GM13976 (cell line): Measurements from ENCODE around the gene PTOV1.

Experiments used
- DNase-seq: peaks from one replicate; pipeline ENCODE4 v3.0.0; 2012; ENCODE audit warnings: low spot score
- in situ Hi-C: fragments of 300-500 bp; cut with MboI; formaldehyde crosslinking; loops from one replicate; pipeline ENCODE4 v1.12.0; 2022; ENCODE audit warnings: low sequenced_read_pairs, mixed read lengths, inconsistent platforms; ENCODE audit not compliant: unreplicated experiment
- TF ChIP-seq, protein P1 (sequence below): IDR thresholded peaks from 2 replicates; pipeline ENCODE4 v1.5.1; 2012; ENCODE audit warnings: borderline replicate concordance, mild to moderate bottlenecking; ENCODE audit not compliant: insufficient read depth; ENCODE audit errors: extremely low read depth, missing control alignments, control extremely low read depth

Gene PTOV1

DNA sequence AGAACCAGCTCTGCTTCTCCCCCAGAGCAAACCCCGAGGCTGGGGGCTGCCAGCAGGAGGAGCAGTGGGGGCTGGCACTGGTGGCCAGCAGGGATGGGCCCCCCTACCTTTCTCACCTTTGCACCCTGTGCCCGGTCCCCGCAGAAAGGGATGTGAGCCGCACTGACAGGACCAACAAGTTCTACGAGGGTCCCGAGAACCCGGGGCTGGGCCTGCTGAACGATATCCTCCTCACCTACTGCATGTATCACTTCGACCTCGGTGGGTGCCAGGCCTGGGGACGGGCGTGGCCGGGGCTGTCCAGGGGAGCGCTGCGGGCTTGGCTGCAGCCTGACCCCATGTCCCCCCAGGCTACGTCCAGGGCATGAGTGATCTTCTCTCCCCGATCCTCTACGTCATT lies 33.1 kb downstream of the PTOV1 start:
- TF ChIP-seq, protein P1, sequence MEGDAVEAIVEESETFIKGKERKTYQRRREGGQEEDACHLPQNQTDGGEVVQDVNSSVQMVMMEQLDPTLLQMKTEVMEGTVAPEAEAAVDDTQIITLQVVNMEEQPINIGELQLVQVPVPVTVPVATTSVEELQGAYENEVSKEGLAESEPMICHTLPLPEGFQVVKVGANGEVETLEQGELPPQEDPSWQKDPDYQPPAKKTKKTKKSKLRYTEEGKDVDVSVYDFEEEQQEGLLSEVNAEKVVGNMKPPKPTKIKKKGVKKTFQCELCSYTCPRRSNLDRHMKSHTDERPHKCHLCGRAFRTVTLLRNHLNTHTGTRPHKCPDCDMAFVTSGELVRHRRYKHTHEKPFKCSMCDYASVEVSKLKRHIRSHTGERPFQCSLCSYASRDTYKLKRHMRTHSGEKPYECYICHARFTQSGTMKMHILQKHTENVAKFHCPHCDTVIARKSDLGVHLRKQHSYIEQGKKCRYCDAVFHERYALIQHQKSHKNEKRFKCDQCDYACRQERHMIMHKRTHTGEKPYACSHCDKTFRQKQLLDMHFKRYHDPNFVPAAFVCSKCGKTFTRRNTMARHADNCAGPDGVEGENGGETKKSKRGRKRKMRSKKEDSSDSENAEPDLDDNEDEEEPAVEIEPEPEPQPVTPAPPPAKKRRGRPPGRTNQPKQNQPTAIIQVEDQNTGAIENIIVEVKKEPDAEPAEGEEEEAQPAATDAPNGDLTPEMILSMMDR: no peak
- in situ Hi-C loops: no loop called here
- no peak for DNase-seq

DNA sequence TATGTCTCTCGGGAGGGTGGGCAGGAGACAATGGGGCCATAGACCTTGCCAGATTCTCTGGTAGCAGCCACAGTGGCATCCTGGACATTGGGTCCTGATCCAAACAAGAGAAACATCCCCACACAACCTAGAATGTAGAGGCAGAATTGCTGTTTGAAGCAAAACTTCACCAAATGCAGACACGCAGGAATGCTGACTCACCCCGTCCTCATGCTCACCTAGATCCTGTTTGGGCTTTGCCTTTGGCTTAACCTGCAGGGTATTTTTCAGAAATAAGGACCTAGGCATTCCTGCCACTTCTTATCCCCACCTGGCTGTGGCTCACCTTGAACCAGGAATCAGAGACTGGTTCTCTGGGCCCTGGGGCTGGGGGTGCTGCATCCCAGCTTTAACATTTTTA lies 33.8 kb downstream of the PTOV1 start:
- in situ Hi-C loops: no loop called here
- TF ChIP-seq, protein P1: no peak
- no peak for DNase-seq

DNA sequence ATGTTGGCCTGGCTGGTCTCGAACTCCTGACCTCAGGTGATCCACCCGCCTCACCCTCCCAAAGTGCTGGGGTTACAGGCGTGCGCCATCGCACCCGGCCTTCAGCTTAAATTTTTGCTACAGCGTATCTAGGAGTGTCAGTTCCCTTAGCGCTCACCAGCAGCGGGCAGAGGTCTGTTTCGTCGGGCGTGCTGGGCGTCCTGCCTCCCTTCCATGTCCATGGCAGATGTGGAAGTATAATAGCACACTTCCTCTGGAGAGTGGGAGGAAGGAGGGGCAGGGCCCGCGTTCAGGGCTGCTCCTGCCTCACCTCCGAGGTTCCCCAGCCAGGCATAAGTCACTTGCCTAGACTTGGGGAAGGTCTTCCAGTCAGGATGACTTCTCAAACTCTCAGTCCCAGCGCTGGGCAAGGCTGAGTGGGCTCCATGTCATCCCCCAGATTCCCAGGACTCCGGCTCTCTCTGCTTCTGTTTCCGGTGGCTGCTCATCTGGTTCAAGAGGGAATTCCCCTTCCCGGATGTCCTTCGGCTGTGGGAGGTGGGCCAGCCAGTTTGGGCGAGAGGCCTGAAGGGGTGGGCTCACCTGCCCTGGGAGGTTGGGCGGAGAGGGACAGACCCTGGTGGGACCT lies 36.2 kb downstream of the PTOV1 start:
- in situ Hi-C loops: no loop called here
- no peak for DNase-seq
- TF ChIP-seq, protein P1: no peak

DNA sequence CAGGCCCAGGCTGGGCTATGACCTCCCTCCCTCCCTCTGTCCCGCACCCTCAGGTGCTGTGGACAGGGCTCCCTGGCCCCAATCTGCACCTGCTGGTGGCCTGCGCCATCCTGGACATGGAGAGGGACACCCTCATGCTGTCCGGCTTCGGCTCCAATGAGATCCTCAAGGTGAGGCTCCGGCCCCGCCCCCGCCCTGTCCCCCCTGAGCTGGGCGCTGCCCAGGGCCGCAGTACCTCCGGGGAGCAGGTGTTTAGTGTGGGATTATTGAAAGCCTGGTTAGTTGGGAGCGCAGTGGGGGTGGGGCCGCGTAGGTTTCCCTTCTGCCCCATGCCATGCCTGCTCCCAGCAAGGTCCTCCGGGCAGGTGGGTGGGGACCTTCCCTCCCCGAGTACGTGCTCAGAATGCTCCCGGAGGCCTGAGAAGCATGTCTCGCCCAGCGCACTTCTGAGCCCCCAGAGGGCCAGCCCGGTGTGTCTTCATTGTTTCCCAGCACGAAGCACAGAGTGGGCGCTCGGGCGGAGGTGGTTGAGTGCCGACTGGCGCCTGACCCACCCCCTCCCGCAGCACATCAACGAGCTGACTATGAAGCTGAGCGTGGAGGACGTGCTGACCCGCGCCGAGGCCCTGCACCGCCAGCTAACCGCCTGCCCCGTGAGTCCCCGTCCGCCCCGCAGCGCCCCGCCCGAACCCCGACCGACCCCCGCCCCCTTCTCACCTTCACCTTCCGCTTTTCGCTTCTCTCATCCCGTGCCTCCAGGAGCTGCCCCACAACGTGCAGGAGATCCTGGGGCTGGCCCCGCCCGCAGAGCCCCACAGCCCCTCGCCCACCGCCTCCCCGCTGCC lies 36.9 kb downstream of the PTOV1 start:
- TF ChIP-seq, protein P1: no peak
- in situ Hi-C loops: no loop called here
- no peak for DNase-seq

DNA sequence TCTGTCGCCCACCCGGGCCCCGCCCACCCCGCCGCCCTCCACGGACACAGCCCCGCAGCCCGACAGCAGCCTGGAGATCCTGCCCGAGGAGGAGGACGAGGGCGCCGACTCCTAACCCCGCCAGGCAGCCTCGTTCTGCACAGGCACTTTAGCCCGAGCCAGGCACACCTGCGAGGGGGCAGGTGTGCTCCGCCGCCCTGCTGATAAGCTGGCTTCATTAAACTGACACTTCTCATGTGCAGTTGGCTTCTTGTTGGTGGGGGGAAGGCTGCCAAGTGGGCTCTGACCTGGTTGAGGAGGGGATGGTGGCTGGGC lies 37.5 kb downstream of the PTOV1 start:
- DNase-seq: no peak
- TF ChIP-seq, protein P1: no peak
- in situ Hi-C loops: no loop called here

DNA sequence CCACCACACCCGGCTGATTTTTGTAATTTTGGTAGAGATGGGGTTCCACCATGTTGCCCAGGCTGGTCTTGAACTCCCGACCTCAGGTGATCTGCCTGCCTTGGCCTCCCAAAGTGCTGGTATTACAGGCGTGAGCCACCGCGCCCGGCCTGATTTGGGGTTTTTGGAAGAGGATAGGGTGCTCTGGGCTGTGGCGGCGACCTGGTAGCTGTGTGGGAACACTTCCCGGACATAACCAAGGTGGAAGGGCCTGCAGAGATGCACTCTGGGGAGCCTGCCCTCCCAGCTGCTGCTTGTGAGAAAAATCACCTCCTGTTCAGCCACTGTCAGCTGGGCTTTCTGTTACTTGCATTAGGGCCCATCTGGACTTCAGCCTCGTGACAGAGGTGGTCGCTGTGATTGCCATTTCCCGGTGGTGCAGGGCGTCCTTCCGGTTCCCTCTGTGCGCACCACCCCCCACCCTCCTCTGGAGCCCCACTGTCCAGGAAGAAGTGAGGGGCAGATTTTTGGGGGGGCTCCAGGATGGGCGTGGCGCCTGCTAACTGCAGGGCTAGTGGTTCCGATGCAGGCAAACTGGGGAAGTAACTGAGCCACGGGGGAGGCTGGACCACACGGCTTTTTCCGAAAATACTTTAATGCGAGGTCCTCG lies 38.2 kb downstream of the PTOV1 start:
- in situ Hi-C loops: no loop called here
- DNase-seq: no peak
- TF ChIP-seq, protein P1: no peak
